Measurements from ENCODE around the gene GALNT18. TPM values are rescaled to one million over a fixed set of nuclear protein-coding genes. Genes with fewer than 3 reads are reported as not detected.

Gene GALNT18
- total and polyA plus RNA-seq, 8 donors = 2.0 to 8.9 (median 4.7) TPM

DNA sequence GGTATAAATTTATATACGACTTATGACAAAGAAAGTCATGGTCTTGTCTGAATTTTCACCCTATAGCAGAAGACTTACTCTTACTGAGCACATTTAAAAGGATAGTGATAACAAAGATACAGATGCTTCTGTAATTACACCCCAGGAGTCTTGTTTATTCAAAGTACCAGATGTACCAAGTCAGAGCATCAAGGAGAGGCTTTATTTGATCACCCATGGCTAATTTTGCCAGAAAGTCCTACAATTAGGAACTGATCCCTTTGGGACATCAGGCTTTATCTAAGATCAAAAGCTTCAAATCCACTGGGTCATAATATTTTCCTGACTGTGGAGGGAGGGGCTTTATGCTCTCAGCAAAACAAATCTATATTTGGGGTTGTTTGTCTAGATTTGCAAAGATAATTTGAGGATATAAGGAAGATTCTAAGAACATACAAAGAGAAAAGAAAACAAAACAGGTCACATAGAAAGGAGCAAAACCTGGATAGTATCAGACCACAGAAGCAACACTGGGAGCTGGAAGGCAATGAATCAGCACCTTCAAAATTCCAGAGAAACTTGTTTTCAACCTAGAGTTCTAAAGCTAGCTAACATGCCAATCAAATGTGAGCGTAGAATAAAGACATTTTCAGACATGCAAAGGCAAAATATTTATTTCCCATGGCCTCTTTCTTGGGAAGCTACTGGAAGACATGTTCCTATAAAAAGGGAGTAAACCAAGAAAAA is 143.9 kb downstream of the GALNT18 start:
- TF ChIP-seq, protein P1, sequence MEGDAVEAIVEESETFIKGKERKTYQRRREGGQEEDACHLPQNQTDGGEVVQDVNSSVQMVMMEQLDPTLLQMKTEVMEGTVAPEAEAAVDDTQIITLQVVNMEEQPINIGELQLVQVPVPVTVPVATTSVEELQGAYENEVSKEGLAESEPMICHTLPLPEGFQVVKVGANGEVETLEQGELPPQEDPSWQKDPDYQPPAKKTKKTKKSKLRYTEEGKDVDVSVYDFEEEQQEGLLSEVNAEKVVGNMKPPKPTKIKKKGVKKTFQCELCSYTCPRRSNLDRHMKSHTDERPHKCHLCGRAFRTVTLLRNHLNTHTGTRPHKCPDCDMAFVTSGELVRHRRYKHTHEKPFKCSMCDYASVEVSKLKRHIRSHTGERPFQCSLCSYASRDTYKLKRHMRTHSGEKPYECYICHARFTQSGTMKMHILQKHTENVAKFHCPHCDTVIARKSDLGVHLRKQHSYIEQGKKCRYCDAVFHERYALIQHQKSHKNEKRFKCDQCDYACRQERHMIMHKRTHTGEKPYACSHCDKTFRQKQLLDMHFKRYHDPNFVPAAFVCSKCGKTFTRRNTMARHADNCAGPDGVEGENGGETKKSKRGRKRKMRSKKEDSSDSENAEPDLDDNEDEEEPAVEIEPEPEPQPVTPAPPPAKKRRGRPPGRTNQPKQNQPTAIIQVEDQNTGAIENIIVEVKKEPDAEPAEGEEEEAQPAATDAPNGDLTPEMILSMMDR (IDR thresholded peaks at IDR 0.05) = no peak
- Histone ChIP-seq H3K27me3 (no peaks in the 10 kb centered on the region), H3K4me1 (no peaks in the 10 kb centered on the region), H3K27ac (no peak overlapping the region), H3K36me3 (no peaks in the 10 kb centered on the region), H3K4me3 (no peak overlapping the region), H3K9me3 (no peaks in the 10 kb centered on the region)
- DNase-seq = no peak
- ATAC-seq = no peak
- FAIRE-seq = no peak
- WGBS, 2 donors = 41 to 65% methylated on average over 2 of the region's 2 CpGs
- intact Hi-C loops (cut with DNase I) = no loop called here

DNA sequence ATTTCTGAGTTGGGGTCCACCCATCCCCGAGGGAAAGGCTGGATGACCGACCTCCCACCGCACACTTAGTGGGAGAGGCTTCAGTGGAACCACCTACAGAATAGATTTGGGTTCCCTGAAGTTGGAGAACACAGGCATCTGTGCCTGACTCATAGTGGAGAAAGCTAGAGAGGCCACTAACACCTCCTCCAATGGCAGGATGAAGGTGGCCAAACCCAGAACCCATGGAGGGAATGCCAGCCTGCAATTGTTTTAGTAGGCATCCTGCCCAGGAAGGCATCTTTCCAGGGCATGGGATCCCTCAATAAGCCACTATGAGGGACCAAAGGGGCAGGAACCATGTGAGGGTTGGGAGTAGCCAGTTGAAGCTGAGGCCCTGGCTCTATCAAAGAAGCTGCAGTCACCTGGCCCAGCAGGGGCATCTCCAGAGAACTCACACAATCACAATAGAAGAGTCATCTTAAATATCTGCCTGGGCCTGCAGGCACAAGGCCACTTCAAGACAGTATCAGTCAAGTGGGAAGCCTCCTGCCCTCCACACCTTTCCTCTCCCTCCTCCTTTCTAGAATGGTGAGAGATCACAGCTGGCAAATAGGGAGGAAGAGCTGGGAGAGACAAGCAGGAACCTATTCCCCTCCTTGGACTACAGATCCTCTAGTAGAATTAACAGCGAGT is 144.7 kb downstream of the GALNT18 start:
- H3K27me3 ChIP-seq = no peaks in the 10 kb centered on the region
- DNase-seq (no peak), FAIRE-seq (no peak), ATAC-seq (no peak)
- H3K4me1 ChIP-seq = no peaks in the 10 kb centered on the region
- H3K27ac ChIP-seq = no peak overlapping the region
- no peaks in the 10 kb centered on the region for H3K36me3 ChIP-seq
- WGBS, 2 donors = 60 to 77% methylated on average over 4 of the region's 4 CpGs
- intact Hi-C loops (cut with DNase I) = no loop called here
- H3K4me3 ChIP-seq = no peak overlapping the region
- H3K9me3 ChIP-seq = no peaks in the 10 kb centered on the region
- TF ChIP-seq, protein P1 (IDR thresholded peaks at IDR 0.05) = no peak

DNA sequence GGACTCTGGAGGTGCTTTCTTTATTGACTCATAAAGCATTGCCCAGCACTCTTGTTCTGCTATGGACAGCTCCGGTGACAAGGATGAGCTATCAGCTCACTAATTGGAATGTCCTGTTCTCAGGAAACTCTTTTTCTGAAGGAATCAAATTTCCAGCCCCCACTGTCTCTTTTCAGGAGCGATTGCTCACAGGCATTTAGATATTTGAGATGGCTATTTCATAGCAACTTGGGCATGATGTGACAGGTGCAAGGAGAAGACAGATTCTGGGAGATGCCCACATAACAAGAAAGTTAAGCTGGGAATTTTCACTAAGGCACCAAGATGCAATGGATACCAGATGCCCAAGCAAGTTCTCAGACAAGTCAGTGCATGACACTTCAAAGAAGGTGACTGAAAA is 145.3 kb downstream of the GALNT18 start:
- no peaks in the 10 kb centered on the region for H3K4me1 ChIP-seq
- no peak for DNase-seq
- no peaks in the 10 kb centered on the region for H3K9me3 ChIP-seq
- H3K36me3 ChIP-seq = no peaks in the 10 kb centered on the region
- H3K4me3 ChIP-seq = no peak overlapping the region
- no peaks in the 10 kb centered on the region for H3K27me3 ChIP-seq
- intact Hi-C loops (cut with DNase I) = no loop called here
- WGBS, 2 donors = 72 to 77% methylated on average over 2 of the region's 2 CpGs
- H3K27ac ChIP-seq = no peak overlapping the region
- TF ChIP-seq, protein P1 (IDR thresholded peaks at IDR 0.05) = no peak
- ATAC-seq = no peak
- no peak for FAIRE-seq

DNA sequence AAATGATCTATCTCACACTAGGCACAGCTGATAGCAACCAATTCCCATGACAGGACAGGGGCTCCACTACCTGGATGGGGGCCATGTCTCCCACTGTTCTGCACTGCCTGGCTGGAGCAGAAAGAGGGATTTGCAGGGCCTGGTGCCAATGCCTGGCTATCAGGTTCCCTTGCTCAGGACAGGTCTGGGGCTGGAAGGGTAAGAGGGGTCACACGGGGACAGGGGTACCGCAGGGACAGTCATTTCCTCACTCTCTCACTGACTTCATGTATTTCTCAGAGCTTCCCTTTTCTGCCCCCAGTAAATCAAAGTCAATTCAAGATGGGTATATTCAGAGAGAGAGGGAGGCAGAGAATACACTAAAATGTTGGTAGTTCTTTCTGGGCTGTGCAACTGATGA is 149.7 kb downstream of the GALNT18 start:
- ATAC-seq (no peak), FAIRE-seq (no peak), DNase-seq (no peak)
- WGBS, 2 donors = 75 to 87% methylated on average over 2 of the region's 2 CpGs
- no peaks in the 10 kb centered on the region for H3K36me3 ChIP-seq
- no peak overlapping the region for H3K27ac ChIP-seq
- intact Hi-C loops (cut with DNase I) = no loop called here
- TF ChIP-seq, protein P1 (IDR thresholded peaks at IDR 0.05) = no peak
- no peaks in the 10 kb centered on the region for H3K9me3 ChIP-seq
- H3K27me3 ChIP-seq = no peaks in the 10 kb centered on the region
- no peaks in the 10 kb centered on the region for H3K4me1 ChIP-seq
- H3K4me3 ChIP-seq = no peak overlapping the region

DNA sequence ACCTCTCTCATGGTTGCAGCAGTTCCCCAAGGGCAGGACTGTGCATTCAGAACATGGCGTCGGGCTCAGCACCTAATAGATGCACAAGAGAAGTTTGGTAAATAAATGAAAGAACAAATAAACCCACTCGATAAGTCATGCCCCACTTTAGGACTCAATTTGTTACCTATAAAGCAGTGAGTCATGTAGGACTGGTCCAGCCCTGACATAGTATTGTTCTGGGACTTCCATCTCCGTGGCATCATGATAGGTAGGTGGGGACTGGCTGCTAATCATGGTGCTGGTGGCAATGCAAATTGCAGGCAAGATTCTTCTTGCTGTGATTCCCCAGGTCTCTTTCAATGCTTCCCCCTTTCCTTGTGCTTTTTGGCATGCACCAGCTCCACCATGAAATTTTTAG is 150.6 kb downstream of the GALNT18 start:
- TF ChIP-seq, protein P1 (IDR thresholded peaks at IDR 0.05) = no peak
- intact Hi-C loops (cut with DNase I) = no loop called here
- FAIRE-seq = no peak
- no peaks in the 10 kb centered on the region for H3K27me3 ChIP-seq
- WGBS, 2 donors = 56 to 59% methylated on average over 4 of the region's 4 CpGs
- H3K27ac ChIP-seq = no peak overlapping the region
- no peak for ATAC-seq
- no peak overlapping the region for H3K4me3 ChIP-seq
- DNase-seq = no peak
- H3K9me3 ChIP-seq = no peaks in the 10 kb centered on the region
- H3K36me3 ChIP-seq = no peaks in the 10 kb centered on the region
- no peaks in the 10 kb centered on the region for H3K4me1 ChIP-seq

Data from pancreas (tissue), 10 donors.